NCI-H2196 (cell line): ENCODE data around the gene MICAL3.
A peak's percentile ranks its signal among the peaks of the same experiment; 100 is the strongest.

Experiments
- DNase-seq: peaks from one replicate; lab custom pipeline; 2025; ENCODE audit not compliant: unreplicated experiment; lab: John Stamatoyannopoulos, UW

Gene MICAL3

GRCh38 chr22:17875631-17876030, 148.7 kb downstream of the MICAL3 start:
- DNase-seq: no peak

DNA sequence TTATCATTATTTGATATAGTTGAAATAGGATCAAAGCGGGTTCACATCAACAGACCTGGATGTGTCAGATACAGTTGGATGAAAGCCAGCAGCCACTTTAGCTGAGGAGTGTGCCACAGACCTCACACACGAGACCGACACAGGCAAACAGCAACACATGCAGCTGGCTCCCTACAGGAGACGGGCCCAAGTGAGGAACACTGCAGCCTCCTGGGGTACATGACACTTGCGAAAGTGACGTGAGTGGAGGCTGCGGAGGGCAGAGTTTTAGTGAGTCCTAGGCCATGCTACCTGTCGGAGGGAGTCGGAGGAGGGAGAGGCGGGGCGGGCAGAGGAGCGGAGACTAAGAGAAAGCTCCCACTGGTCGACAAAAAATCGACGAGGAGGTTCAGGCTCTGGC, 149.2 kb downstream of the MICAL3 start:
- no peak for DNase-seq

DNA sequence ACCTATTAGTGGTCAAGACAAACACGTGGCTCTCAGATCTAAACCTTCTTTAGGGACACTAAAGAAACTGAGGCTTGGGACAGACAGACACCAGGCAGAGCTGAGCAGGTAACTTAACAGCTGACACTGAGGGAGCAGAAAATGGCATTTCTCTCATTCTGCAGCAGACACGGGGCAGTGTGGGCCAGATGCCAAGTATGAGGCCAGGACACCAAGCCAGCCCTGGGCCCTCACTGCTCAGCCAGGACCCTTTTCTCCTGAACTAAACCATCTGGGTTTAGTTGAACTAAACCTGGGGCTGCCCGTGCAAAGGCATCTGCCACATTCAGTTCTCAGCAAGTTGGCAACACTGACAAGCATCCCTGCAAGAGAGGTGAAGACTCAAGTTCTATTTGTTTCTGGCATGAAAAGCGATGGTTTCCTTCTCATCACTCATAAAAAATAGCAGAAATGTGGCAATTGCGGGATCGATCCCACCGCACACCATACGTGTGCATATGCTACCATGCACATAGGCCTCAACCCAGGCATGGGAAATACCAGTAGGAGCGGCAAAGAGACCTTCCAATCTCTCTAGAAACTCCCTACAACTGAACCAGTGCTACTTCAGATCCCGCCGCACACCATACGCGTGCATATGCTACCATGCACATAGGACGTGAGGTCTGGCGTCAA, 150.0 kb downstream of the MICAL3 start:
- DNase-seq: no peak

- no peak for DNase-seq
Observed at GRCh38 chr22:17873804-17874203, 150.6 kb downstream of the MICAL3 start.

GRCh38 chr22:17873116-17873515, 151.2 kb downstream of the MICAL3 start:
- DNase-seq: no peak

DNA sequence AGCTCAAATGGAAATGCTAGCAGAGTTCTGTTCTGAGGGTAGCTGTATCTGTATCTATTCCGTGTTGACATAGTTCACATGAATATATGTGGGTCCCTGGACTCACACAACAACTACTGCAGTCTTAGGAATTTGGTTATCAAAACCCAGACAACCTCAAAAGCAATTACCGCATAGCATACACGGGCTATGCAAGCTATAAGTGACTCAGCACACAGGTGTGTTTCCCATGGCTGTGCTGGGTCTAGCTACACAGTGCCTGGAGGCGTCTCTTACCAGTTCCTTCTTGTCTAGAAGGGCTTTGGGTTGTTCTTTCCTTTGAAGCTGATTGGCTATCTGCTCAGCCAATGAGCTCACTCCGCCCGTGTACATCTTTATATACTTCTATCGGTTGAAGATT, 151.9 kb downstream of the MICAL3 start:
- DNase-seq: no peak

DNA sequence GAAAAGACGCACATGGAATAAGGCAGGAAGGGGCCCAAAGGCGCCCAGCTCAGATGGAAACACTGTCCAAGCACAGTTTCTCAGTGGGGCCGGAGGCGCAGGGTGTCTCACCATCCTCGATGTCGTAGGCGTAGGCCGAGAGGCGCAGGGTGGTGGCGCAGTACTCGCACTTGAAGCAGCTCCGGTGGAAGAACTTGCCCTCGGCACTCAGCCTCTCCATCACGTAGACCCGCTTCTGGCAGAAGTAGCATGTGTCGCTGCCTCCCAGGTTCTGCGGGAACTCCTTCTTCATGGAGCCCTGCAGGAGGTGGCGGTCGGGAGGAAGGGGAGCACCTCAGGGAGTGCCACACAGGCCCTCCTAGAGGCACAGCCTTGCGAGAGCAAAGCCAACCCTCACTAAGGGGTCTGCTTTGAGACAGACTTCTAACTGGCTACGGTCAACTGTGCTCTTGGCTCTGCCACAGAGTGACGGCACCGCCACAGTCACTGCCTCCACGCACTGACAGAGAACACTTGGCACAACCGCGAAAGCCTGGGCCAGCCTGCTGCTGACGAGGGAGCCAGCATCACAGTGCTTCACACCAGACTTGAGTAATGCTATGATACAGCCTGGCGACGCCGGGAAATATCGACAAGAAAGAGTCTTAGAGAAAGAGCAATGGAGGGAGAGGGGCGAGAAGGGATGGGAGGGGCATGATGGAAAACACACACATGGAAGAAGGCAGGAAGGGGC, 152.5 kb downstream of the MICAL3 start:
- DNase-seq: no peak

DNA sequence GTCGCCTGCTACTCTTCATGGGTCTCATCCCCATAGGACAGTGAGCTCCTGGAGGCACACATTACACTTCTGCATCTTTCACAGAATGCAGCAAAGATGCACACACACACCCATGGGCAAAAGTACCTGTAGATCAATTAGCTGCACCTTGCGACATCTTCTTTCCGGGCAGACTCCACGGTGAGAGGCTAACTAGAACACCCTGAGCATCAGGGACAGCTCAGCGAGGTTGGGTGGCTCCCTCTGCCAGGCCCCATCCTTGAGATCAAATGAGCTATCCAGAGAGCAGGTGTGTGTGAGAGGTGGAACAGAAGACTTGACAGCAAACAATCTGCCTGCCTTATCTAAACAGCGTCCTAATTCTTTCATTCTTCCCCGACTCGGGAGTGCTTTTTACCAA, 154.0 kb downstream of the MICAL3 start:
- peak; percentile 35 for DNase-seq

GRCh38 chr22:17869285-17870096, 154.9 kb downstream of the MICAL3 start:
- DNase-seq: no peak

- DNase-seq: no peak
Observed at GRCh38 chr22:17868771-17869170, 155.6 kb downstream of the MICAL3 start.

GRCh38 chr22:17867160-17867785, 157.1 kb downstream of the MICAL3 start:
- DNase-seq: peak; percentile 3

DNA sequence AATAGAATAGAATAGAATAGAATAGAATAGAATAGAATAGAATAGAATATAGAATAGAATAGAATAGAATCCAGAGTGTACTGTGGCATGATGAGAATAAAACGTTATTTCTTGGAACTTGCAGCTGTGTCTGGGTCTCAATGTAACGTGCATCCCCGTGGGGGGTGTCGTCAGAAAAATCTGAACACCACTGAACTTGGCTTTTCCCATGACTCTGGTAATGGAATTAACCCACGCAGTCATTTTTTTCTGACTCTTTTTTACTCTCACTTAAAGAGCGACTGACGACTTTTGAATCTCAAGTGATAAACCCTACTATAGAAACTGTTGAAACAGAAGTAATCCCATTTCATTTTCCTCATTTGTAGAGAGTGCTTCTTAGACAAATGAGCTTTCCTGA, 157.7 kb downstream of the MICAL3 start:
- no peak for DNase-seq

DNA sequence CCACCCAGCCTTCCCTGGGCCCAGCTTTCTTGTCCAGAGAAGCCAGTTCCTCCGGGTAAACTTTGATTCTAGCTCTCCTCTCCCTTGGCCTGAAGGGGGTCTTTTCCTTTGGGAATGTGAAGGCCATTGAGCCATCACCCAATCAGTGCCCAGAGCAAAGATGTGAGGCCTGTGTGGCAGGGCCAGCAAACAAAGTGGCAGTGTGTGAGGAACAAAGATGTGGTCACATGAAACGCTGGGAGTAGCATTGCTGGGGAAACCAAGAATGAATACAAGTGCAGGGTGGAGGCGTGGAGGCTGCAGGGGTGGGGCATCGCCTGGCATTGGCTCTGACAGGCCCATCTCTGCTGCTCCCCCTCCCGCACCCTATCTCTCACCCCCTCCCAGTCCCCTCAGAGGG, 158.2 kb downstream of the MICAL3 start:
- no peak for DNase-seq

GRCh38 chr22:17865183-17866055, 158.9 kb downstream of the MICAL3 start:
- no peak for DNase-seq

DNA sequence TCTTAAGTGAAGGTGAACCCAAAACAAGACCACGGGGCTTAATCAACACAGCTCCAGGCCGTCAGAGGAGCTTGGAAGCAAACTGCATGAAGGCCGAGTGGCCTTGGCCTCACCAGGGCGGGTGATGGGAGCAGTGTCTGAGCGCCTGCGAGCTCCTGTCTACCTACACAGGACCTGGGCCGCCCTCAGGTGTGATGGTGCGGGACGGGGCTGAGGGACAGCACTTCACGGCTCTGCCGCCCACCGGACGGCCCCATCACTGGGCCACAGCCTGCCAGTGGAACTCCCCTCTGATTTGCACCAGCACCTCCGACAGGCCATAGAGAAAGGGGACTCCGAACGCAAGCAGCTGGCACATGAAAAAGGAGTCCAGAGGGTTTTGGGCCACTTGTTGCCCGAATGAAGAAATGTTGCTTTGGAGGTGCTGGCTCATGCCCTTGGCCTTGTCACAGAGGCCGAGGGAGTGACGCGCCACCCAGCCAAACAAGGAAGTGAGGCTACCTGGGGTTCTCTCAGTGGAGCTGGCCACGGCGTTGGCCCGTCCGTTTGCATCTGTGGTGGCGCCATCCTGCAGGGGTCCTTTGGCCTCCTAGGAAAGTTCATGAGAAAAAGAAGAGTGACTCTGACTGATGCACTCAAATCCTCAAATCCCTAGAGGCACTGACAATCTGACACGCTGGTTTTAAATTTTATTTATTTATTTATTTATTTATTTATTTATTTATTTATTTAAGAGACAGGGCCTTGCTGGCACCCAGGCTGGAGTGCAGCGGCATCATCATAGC, 159.8 kb downstream of the MICAL3 start:
- no peak for DNase-seq

DNA sequence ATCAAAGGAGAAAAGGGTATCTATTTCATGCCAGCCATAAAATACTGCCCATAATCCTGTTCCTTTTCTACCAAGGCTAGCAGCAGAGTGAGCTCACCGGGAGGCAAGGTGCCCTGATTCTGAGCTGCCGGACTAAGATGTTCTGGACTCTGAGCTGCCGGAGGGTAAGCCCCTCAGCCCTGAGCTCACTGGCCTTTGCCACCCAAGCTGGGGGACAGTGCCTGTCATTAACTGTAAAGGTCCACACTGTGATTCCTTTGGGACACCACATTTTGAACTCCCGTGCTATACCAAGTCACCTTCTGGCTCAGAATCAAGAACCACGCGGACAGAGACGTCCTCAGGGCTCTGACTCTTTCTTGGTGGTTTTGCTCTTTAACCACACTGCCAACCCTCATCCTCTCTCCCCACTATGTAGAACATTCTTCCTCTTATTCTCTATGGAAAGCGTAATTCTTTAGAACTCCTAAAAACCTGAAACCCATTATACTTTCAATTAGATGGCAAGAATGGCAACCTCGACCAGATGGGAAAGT, 161.6 kb downstream of the MICAL3 start:
- DNase-seq: no peak

DNA sequence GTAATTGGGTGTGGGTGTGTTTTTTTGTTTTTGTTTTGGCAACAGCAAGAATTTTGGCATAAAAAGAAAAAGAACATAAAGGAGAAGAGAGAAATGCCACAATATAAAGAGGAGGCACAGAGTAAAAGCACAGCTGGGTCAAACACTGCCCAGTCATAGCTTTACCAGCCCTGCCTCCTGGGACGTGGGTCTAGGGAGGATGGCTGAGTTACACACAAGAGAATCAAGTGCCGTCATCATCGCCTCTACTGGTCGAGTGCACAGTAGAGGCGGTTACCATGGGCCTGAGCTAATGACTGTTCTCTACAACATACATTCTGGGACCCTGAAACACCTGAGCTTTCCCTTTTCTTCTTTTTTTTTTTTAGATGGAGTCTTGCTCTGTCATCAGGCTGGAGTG, 162.5 kb downstream of the MICAL3 start:
- DNase-seq: no peak

DNA sequence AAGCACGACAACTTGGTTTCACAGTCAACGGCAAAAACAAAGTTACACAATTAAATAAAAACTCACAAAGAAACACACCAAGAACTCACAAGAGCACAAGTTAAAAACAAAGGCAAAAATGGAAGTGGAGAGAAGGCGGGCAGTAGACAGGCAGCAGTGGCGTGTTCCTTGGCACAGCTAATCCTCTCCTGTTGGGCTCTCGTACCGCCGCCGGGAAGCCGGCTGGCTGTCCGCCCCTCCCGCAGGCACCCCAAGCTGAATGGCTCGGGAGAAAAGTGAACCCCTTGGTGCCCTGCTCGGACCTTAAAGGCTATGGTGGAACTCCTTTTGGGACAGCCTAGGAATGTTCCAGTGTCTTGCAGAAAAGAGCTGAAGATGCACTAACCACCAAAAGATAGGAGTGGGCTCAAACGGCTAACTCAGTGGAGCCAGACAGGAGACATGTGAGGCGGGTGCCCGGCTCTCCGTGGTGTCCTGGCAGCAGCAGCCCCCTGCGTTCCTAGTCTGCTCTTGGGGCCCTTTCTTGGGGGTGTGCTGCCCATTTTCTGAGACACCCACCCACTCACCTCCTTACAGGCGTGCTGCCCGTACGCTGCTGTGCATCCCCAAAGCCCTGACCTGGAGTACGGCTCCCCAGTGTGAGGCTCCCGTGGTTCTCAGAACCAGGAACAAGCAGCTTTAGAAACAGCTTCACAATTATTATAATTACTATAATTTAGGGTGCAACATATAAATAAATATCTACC, 164.0 kb downstream of the MICAL3 start:
- DNase-seq: no peak

- DNase-seq: no peak
Observed at GRCh38 chr22:17858033-17858432, 166.3 kb downstream of the MICAL3 start.
